Heart left ventricle (tissue), 13 donors: ENCODE measurements around the gene SEC14L6.

Experiments used
- POLR2A ChIP-seq, 2 donors: fragments of 450-650 bp; IDR thresholded peaks; one replicate each; pipeline ENCODE4 v1.6.1; 2017; ENCODE audit warnings: antibody characterized with exemption in 2 of 2, mild to moderate bottlenecking in 2 of 2, moderate library complexity in 2 of 2
- TF ChIP-seq, protein P1 (sequence below), 12 donors: fragments of 200-600 bp; sonication (generic) in 4 of 12; IDR thresholded peaks; one replicate each; pipeline versions ENCODE4 v1.5.0 to v1.8.0; 2018 to 2022; ENCODE audit warnings: antibody characterized with exemption in 12 of 12, mild to moderate bottlenecking in 5 of 12
- donor health status: ischemic (EF 13 %, LVEDD 7.1; RV severe dilation, severe dysfunction).
- donor health status: DM: no; HTN: yes; CAD: no.
- donor health status: DM: no; HTN: no; CAD: no.
- donor health status: ischemic (EF 25% LVEDD 6.9; RV normal size, moderate dysfunction).
- donor health status: ischemic (EF 25% LVEDD 5.7; RV mildly dilated, moderate dysfunction).
- donor health status: ischemic (EF 35%, LVEDD 5.7; RV mildly dilated, moderate dysfunction).
- donor health status: nonischemic (EF 11% LVEDD 7.7; RV severe dilation, severe dysfunction).
- donor health status: DM: yes; HTN: yes; CAD: no.
- donor health status: PGD.
- donor health status: ischemic (EF 29% LVEDD 5.4; RV normal size, mild dysfunction).
- donor health status: nonischemic (EF 23%, LVEDD 6.1; RV moderate dilation, normal function).

DNA sequence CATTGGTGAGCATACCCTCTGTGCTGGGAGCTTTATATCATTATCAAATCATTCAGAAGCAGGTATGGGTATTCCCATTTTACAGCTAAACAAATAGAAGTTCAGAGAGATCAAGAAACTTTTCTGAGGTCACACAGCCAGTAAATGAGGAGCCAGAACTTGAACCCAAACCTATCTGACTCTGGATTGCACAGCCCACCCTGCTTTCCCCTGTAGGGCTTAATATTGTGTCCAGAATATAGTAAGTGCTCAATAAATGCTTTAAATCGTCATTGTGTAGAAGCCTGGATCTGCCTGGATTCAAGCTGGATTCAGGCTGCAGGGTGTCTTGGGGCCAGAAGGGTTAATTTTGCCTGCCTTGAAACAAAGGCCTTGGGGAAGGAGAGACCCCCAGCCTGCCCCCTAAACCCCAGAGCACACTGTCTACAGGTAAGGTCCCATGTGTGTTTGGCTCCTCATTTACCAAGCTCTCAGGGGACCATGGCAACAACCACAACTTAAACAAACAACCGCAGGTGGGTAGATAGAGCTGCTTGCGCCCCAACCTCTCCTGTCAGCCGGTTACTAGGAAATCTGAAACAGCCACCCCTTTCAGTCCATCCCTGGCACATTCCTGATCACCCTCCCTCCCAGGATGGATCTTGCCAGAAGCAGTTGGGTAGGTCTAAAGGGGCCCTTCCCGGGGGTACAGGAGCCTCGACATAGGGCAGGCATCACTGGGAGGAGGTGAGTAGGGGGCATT is 71.7 kb downstream of the SEC14L6 start:
- no peak for TF ChIP-seq POLR2A (IDR thresholded peaks at IDR 0.05)
- TF ChIP-seq, protein P1, sequence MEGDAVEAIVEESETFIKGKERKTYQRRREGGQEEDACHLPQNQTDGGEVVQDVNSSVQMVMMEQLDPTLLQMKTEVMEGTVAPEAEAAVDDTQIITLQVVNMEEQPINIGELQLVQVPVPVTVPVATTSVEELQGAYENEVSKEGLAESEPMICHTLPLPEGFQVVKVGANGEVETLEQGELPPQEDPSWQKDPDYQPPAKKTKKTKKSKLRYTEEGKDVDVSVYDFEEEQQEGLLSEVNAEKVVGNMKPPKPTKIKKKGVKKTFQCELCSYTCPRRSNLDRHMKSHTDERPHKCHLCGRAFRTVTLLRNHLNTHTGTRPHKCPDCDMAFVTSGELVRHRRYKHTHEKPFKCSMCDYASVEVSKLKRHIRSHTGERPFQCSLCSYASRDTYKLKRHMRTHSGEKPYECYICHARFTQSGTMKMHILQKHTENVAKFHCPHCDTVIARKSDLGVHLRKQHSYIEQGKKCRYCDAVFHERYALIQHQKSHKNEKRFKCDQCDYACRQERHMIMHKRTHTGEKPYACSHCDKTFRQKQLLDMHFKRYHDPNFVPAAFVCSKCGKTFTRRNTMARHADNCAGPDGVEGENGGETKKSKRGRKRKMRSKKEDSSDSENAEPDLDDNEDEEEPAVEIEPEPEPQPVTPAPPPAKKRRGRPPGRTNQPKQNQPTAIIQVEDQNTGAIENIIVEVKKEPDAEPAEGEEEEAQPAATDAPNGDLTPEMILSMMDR (IDR thresholded peaks at IDR 0.05), result no peak
